ENCODE results near the gene NPAS2.

NPAS2 gene

DNA sequence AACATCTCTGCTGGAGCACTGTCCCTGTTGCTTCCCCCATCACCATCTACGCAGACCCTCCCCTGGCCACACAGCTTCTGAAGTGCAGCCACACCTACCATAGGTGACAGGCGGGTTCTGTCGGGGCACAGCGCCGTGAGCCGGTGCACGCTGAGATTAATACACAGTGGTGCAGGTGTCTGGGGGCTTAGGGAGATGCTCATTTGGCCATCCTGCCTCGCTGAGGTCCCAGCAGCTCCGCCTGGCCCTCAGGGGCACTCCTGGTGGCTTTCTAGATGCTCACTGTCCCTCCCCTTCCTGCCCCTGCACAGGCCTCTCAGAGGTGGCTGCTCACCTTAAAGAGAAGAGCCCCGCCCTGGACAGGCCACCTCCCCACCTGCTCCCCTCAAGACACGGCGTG lies 163.3 kb downstream of the NPAS2 start:
- H3K4me1 ChIP-seq (ENCODE audit: insufficient read depth, low read length, poor library complexity, severe bottlenecking): no peaks in the 10 kb centered on the region
- no peak for TF ChIP-seq EZH2phosphoT487 (IDR thresholded peaks at IDR 0.05; ENCODE audit: borderline replicate concordance)
- TF ChIP-seq, protein P1, sequence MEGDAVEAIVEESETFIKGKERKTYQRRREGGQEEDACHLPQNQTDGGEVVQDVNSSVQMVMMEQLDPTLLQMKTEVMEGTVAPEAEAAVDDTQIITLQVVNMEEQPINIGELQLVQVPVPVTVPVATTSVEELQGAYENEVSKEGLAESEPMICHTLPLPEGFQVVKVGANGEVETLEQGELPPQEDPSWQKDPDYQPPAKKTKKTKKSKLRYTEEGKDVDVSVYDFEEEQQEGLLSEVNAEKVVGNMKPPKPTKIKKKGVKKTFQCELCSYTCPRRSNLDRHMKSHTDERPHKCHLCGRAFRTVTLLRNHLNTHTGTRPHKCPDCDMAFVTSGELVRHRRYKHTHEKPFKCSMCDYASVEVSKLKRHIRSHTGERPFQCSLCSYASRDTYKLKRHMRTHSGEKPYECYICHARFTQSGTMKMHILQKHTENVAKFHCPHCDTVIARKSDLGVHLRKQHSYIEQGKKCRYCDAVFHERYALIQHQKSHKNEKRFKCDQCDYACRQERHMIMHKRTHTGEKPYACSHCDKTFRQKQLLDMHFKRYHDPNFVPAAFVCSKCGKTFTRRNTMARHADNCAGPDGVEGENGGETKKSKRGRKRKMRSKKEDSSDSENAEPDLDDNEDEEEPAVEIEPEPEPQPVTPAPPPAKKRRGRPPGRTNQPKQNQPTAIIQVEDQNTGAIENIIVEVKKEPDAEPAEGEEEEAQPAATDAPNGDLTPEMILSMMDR (conservative IDR thresholded peaks at IDR 0.05; ENCODE audit: low read length): no peak
- no peaks in the 10 kb centered on the region for H3K79me2 ChIP-seq (ENCODE audit: insufficient read depth, low read length)
- no peaks in the 10 kb centered on the region for H3K9me2 ChIP-seq (replicated peaks; ENCODE audit: low read depth, low read length)
- no peak overlapping the region for H3K4me3 ChIP-seq (ENCODE audit: low read length, poor library complexity, severe bottlenecking)
- H2AFZ ChIP-seq (ENCODE audit: low read length): no peak overlapping the region
- no peak overlapping the region for H3K4me2 ChIP-seq (ENCODE audit: low read depth, low read length, poor library complexity, severe bottlenecking)
- H3K36me3 ChIP-seq (ENCODE audit: insufficient read depth, low read length): no peaks in the 10 kb centered on the region
- no peak overlapping the region for H3K9ac ChIP-seq (ENCODE audit: low read depth, low read length, poor library complexity, severe bottlenecking)
- no peaks in the 10 kb centered on the region for H3K27me3 ChIP-seq (ENCODE audit: insufficient read depth, low read length, poor library complexity, severe bottlenecking)
- H3F3A ChIP-seq (ENCODE audit: low read depth): no peaks in the 10 kb centered on the region
- H3K9me3 ChIP-seq (ENCODE audit: insufficient read depth, low read depth, low read length): no peaks in the 10 kb centered on the region
- no peaks in the 10 kb centered on the region for H4K20me1 ChIP-seq (ENCODE audit: insufficient read depth, low read length, poor library complexity, severe bottlenecking)

DNA sequence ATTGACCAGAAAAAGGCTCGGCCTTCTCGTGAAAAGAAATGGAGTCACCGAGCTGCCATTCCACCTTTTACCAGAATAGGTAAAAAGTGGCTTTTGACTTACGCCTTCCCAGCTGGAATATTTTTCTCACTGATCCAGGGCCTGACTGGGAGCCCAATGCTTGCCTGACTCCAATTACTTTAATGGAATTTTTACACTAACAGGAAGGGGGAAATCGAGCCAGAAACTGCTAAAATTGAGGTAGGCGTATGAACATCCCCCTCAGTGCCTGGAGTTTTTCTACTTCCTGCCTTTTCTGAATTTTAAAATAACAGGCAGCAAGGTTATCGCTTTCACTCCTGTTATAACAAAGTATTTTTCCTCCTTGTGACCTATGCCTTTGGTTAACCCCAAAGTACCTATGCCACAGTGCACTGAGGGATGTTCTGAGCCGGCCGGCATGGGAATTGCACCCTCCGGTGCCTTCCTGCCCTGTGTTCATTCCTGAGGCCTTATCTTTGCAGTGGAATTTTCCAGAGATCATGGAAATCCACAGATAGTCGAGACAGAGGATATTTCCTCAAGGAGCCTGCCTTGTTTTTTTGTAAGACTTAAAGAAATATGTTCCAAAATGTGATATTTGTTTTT lies 163.9 kb downstream of the NPAS2 start:
- Histone ChIP-seq H3K27me3 (ENCODE audit: insufficient read depth, low read length, poor library complexity, severe bottlenecking) (no peaks in the 10 kb centered on the region), H3F3A (ENCODE audit: low read depth) (no peaks in the 10 kb centered on the region), H3K4me3 (ENCODE audit: low read length, poor library complexity, severe bottlenecking) (no peak overlapping the region), H3K9me3 (ENCODE audit: insufficient read depth, low read depth, low read length) (no peaks in the 10 kb centered on the region), H4K20me1 (ENCODE audit: insufficient read depth, low read length, poor library complexity, severe bottlenecking) (no peaks in the 10 kb centered on the region), H3K4me1 (ENCODE audit: insufficient read depth, low read length, poor library complexity, severe bottlenecking) (no peaks in the 10 kb centered on the region), H3K79me2 (ENCODE audit: insufficient read depth, low read length) (no peaks in the 10 kb centered on the region), H3K9me2 (replicated peaks; ENCODE audit: low read depth, low read length) (no peaks in the 10 kb centered on the region), H3K4me2 (ENCODE audit: low read depth, low read length, poor library complexity, severe bottlenecking) (no peak overlapping the region), H2AFZ (ENCODE audit: low read length) (no peak overlapping the region), H3K36me3 (ENCODE audit: insufficient read depth, low read length) (no peaks in the 10 kb centered on the region), H3K9ac (ENCODE audit: low read depth, low read length, poor library complexity, severe bottlenecking) (no peak overlapping the region)
- no peak for TF ChIP-seq EZH2phosphoT487 (IDR thresholded peaks at IDR 0.05; ENCODE audit: borderline replicate concordance)
- TF ChIP-seq, protein P1 (conservative IDR thresholded peaks at IDR 0.05; ENCODE audit: low read length): no peak

DNA sequence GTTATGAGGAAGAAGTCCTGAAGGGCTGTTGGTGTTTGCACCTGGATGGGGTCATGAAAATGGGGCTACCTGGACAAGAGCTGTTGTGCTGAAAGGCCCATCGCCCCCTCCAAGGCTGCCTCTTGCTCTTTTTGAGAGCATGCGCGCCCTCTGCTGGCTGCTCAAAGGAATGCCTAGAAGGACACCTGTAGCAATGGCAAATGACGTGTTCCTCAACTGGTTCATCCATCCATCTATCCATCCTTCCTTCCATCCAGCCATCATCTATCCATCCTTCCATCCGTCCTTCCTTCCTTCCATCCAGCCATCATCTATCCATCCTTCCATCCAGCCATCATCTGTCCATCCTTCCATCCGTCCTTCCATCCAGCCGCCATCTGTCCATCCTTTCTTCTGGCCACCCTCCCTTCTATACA lies 165.0 kb downstream of the NPAS2 start:
- no peak overlapping the region for H3K4me2 ChIP-seq (ENCODE audit: low read depth, low read length, poor library complexity, severe bottlenecking)
- no peaks in the 10 kb centered on the region for H3F3A ChIP-seq (ENCODE audit: low read depth)
- H3K4me1 ChIP-seq (ENCODE audit: insufficient read depth, low read length, poor library complexity, severe bottlenecking): no peaks in the 10 kb centered on the region
- no peak overlapping the region for H2AFZ ChIP-seq (ENCODE audit: low read length)
- no peaks in the 10 kb centered on the region for H3K9me2 ChIP-seq (replicated peaks; ENCODE audit: low read depth, low read length)
- TF ChIP-seq EZH2phosphoT487 (IDR thresholded peaks at IDR 0.05; ENCODE audit: borderline replicate concordance): no peak
- TF ChIP-seq, protein P1 (conservative IDR thresholded peaks at IDR 0.05; ENCODE audit: low read length): peak; percentile 95
- H3K4me3 ChIP-seq (ENCODE audit: low read length, poor library complexity, severe bottlenecking): no peak overlapping the region
- H3K9me3 ChIP-seq (ENCODE audit: insufficient read depth, low read depth, low read length): no peaks in the 10 kb centered on the region
- H3K27me3 ChIP-seq (ENCODE audit: insufficient read depth, low read length, poor library complexity, severe bottlenecking): no peaks in the 10 kb centered on the region
- H3K9ac ChIP-seq (ENCODE audit: low read depth, low read length, poor library complexity, severe bottlenecking): no peak overlapping the region
- H3K36me3 ChIP-seq (ENCODE audit: insufficient read depth, low read length): no peaks in the 10 kb centered on the region
- H3K79me2 ChIP-seq (ENCODE audit: insufficient read depth, low read length): no peaks in the 10 kb centered on the region
- H4K20me1 ChIP-seq (ENCODE audit: insufficient read depth, low read length, poor library complexity, severe bottlenecking): no peaks in the 10 kb centered on the region

All from Loucy (cell line).